ENCODE results near the gene DTNBP1. TPM values are rescaled to one million over a fixed set of nuclear protein-coding genes. Genes with fewer than 3 reads are reported as not detected.

Gene DTNBP1
- total RNA-seq, 1 donor from 2014 or later = 19.4 TPM

DNA sequence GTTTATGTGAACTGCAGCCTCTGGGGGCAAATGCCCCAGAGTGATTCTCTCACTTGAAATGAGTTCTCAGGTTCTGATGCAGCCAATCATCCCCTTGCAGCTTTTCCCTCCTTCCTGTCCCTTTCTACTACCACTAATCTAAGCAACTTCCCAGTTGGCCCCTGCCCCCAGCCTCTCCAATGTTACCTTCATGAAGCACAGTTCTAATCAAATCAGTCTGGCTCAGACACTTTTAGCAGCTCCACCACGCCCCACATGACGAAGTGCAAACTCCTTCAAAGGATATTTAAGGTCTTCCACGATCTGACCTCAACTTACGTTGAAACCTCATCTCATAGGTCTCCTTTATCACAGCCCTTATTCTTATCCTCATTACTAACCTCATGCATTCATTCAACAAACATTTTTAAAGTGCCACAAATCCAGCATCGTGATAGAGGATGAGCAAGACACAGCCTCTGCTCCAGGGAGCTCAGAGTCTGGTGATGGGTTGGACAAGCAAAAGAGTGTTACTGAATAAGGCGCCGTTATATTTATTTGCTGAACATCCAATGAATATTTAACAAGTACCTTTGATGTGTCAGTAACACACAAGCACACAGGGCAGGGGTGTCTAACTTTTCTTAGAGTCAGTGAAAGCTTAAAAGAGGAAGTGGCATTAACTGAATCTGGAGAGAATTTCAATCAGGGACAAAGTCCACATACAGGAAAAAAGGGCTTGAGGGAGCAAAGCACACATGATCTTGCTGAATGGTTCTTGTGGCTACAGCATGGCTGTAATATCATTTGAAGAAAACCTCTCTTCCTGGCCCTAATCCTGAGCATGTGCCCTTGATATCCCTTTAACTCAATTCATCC, 20.4 kb upstream of the DTNBP1 start:
- Mint-ChIP-seq H3K4me3 (no peak overlapping the region), H3K4me1 (no peaks in the 10 kb centered on the region), H3K9me3 (peaks cover 4% of the 10 kb centered on the region), H3K27me3 (ENCODE audit: low read depth) (no peaks in the 10 kb centered on the region), H3K36me3 (no peaks in the 10 kb centered on the region), H3K27ac (no peak overlapping the region)
- TF ChIP-seq, protein P1, sequence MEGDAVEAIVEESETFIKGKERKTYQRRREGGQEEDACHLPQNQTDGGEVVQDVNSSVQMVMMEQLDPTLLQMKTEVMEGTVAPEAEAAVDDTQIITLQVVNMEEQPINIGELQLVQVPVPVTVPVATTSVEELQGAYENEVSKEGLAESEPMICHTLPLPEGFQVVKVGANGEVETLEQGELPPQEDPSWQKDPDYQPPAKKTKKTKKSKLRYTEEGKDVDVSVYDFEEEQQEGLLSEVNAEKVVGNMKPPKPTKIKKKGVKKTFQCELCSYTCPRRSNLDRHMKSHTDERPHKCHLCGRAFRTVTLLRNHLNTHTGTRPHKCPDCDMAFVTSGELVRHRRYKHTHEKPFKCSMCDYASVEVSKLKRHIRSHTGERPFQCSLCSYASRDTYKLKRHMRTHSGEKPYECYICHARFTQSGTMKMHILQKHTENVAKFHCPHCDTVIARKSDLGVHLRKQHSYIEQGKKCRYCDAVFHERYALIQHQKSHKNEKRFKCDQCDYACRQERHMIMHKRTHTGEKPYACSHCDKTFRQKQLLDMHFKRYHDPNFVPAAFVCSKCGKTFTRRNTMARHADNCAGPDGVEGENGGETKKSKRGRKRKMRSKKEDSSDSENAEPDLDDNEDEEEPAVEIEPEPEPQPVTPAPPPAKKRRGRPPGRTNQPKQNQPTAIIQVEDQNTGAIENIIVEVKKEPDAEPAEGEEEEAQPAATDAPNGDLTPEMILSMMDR (IDR thresholded peaks at IDR 0.05; ENCODE audit: unreplicated experiment) = no peak
- DNase-seq (ENCODE audit: low spot score in 2 of 2, unreplicated experiment in 2 of 2) = no peak

DNA sequence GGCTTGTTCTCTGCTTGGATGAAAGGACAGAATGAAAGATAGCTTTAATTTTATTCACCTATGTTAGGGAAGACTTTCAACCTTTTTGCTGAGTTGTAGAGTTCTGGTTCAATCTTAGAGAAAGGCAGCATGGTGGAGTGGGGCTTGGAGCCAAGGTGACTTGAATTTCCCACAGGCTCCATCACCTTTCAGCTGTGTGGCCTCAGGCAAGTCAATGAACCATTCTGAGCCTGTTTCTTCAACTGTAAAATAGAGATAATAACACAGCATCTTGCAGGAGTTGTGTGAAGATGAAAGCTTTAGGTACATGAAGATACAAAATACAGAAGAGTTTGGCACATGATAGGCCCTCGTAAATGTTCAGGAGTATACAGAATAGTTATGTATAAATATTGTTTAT, 19.1 kb upstream of the DTNBP1 start:
- Mint-ChIP-seq H3K9me3 (peaks cover 4% of the 10 kb centered on the region), H3K4me3 (no peak overlapping the region), H3K4me1 (no peaks in the 10 kb centered on the region), H3K27me3 (ENCODE audit: low read depth) (no peaks in the 10 kb centered on the region), H3K27ac (no peak overlapping the region), H3K36me3 (no peaks in the 10 kb centered on the region)
- no peak for DNase-seq (ENCODE audit: low spot score in 2 of 2, unreplicated experiment in 2 of 2)
- TF ChIP-seq, protein P1 (IDR thresholded peaks at IDR 0.05; ENCODE audit: unreplicated experiment) = no peak

- peaks cover 3% of the 10 kb centered on the region for H3K27me3 Mint-ChIP-seq (ENCODE audit: low read depth)
- TF ChIP-seq, protein P1 (IDR thresholded peaks at IDR 0.05; ENCODE audit: unreplicated experiment) = no peak
- no peak for DNase-seq (ENCODE audit: low spot score in 2 of 2, unreplicated experiment in 2 of 2)
- peaks cover 13% of the 10 kb centered on the region for H3K4me1 Mint-ChIP-seq
- no peak overlapping the region for H3K27ac Mint-ChIP-seq
- no peaks in the 10 kb centered on the region for H3K36me3 Mint-ChIP-seq
- no peak overlapping the region for H3K4me3 Mint-ChIP-seq
- peaks cover 4% of the 10 kb centered on the region for H3K9me3 Mint-ChIP-seq
These were observed 15.7 kb upstream of the DTNBP1 start for GRCh38 chr6:15678514-15678913.

GRCh38 chr6:15677822-15678221, 15.0 kb upstream of the DTNBP1 start:
- TF ChIP-seq, protein P1 (IDR thresholded peaks at IDR 0.05; ENCODE audit: unreplicated experiment) = no peak
- no peak for DNase-seq (ENCODE audit: low spot score in 2 of 2, unreplicated experiment in 2 of 2)
- Mint-ChIP-seq H3K9me3 (no peaks in the 10 kb centered on the region), H3K4me3 (no peak overlapping the region), H3K27ac (no peak overlapping the region), H3K36me3 (no peaks in the 10 kb centered on the region), H3K27me3 (ENCODE audit: low read depth) (peaks cover 8% of the 10 kb centered on the region), H3K4me1 (peaks cover 13% of the 10 kb centered on the region)

- Mint-ChIP-seq H3K4me3 (no peak overlapping the region), H3K27me3 (ENCODE audit: low read depth) (peaks cover 26% of the 10 kb centered on the region), H3K36me3 (no peaks in the 10 kb centered on the region), H3K4me1 (peaks cover 13% of the 10 kb centered on the region), H3K9me3 (no peaks in the 10 kb centered on the region), H3K27ac (no peak overlapping the region)
- TF ChIP-seq, protein P1 (IDR thresholded peaks at IDR 0.05; ENCODE audit: unreplicated experiment) = no peak
- DNase-seq (ENCODE audit: low spot score in 2 of 2, unreplicated experiment in 2 of 2) = no peak
These were observed 12.8 kb upstream of the DTNBP1 start for GRCh38 chr6:15675536-15676220.
